ENCODE data around the gene NOS3. TPM values are rescaled to one million over a fixed set of nuclear protein-coding genes. Genes with fewer than 3 reads are reported as not detected.

NOS3 gene
- total and polyA plus RNA-seq, 2 donors (not counting 3 experiments of a cell fraction or from before 2014, with no cell fraction given) = 82.8 to 95.1 TPM

DNA sequence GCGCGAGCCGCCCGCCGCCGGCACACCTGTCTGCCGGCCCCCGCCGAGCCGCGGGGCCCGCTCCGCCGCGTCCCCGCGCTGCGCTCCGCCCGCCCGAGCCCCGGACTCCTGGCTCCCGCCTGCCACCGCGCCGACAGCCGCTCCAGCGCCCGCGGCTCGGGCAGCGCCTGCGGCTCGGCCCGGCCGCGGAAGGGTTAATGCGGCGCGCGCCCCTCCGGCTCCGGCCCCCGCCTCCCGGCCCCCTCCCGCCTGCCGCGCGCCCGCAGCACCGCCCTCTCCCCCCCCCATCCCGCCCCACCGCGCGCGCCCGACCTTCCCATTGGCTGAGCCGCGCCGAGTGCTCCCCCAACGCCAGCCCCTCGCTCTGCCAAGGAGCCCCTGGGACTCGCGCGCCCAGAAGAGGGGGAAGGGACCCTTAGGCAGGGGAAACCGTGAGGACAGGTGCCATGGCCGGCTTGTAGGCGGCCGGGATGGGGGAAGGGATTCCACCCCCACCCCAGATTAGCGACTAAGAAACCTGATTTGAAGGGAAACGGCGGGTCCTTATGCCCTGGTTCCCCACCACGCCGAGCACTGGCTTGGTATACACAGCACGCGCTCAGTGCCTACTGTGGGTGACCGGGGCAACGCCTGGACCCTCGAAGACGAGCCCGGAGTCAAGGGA, 12.6 kb upstream of the NOS3 start, which contains the start of gene KCNH2:
Gene KCNH2, minus strand, starts transcription at position 196 of the 664 bp plus-strand sequence. CDS start 408 bp downstream, outside the sequence.
- no peaks in the 10 kb centered on the region for H3K9me3 ChIP-seq (replicated peaks; ENCODE audit: control insufficient read depth, insufficient read depth, low read length)
- H3K79me2 ChIP-seq (ENCODE audit: control insufficient read depth, insufficient read depth, low read length) = no peaks in the 10 kb centered on the region
- TF ChIP-seq EZH2 (IDR thresholded peaks at IDR 0.05; ENCODE audit: borderline replicate concordance, low read depth, low read length, severe bottlenecking) = peak; percentile 95
- TF ChIP-seq POLR2AphosphoS5 (IDR thresholded peaks at IDR 0.05; ENCODE audit: insufficient read depth, low read depth, low read length) = no peak
- no peaks in the 10 kb centered on the region for H4K20me1 ChIP-seq (replicated peaks; ENCODE audit: control insufficient read depth, extremely low read depth, insufficient read depth, low read length)
- no peak within 1 kb of the TSS for H3K27ac ChIP-seq (ENCODE audit: insufficient read depth, low read depth, low read length)
- no peak for DNase-seq (ENCODE audit: low read depth, low spot score)
- H3K4me3 ChIP-seq (replicated peaks in 1 of 3; ENCODE audit: insufficient read depth in 1 of 3, low read depth in 1 of 3, low read length in 3 of 3) = no peak within 1 kb of the TSS
- FAIRE-seq = no peak
- dilution Hi-C loops (cut with MboI; ENCODE audit: extremely low pct_ligation_motif_present, low sequenced_read_pairs) (no loop called here), intact Hi-C loops (cut with micrococcal nuclease) (no loop called here)
- POLR2A ChIA-PET = no interaction called here
- H3K36me3 ChIP-seq (ENCODE audit: control insufficient read depth in 2 of 2, extremely low read depth in 1 of 2, insufficient read depth in 2 of 2, low read length in 2 of 2) = no peaks in the 10 kb centered on the region
- peaks cover 10% of the 10 kb centered on the region for H3K4me1 ChIP-seq (ENCODE audit: control insufficient read depth, extremely low read depth, insufficient read depth, low read length)
- no peaks in the 10 kb centered on the region for H3K9me1 ChIP-seq (replicated peaks; ENCODE audit: control insufficient read depth, extremely low read depth, insufficient read depth, low read length)
- no peak within 1 kb of the TSS for H3K9ac ChIP-seq (replicated peaks; ENCODE audit: extremely low read depth, insufficient read depth, low read length)
- H2AFZ ChIP-seq (ENCODE audit: low read depth, low read length) = no peak within 1 kb of the TSS
- no peak within 1 kb of the TSS for H3K4me2 ChIP-seq (ENCODE audit: insufficient read depth, low read length)
- no TSS peak for BruUV-seq (replicated peaks)
- H3K27me3 ChIP-seq (ENCODE audit: control insufficient read depth in 2 of 2, insufficient read depth in 2 of 2, low read length in 2 of 2) = peaks cover 44 to 53% of the 10 kb centered on the region in 2 experiments
- CTCF ChIA-PET = interaction anchor here (0.6 to 2.8 kb wide), 8 partner anchors 8 to 1206 kb away, joined by 3 to 19 read pairs (median 4); no protein-coding TSS in a partner anchor

DNA sequence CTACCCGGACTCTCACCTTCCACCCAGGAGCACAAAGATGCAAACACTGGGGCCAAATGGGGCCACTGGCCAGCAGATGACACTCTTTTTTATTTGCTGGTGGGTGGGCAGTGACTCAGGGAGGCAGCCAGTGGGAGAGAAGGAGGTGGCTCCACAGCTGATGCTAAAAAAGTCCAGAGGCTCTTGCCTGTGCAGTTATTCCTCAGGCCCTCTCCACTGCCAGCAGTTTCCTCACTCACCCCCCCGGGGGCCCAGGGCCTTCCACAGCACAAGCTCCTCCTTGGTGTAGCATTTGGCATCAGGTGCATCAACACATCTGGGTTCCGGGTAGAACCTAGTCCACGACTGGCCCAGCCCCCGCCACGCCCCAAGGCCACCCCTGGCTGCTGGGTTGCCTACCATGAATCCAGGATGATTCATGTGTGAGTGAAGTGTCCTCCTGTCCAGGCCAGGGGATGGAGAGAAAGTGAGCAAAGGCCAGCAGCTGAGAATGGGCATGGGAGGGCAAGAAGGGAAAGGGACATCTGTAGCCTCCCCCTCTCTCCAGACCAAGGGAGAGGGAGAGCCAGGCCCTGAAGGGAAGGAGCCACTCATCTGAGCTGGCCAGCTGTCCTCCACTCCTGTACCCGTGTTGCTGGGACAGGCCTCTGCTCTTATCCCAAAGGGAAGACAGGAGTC, 11.0 kb upstream of the NOS3 start:
- Histone ChIP-seq H3K79me2 (ENCODE audit: control insufficient read depth, insufficient read depth, low read length) (no peaks in the 10 kb centered on the region), H3K9me1 (replicated peaks; ENCODE audit: control insufficient read depth, extremely low read depth, insufficient read depth, low read length) (no peaks in the 10 kb centered on the region), H4K20me1 (replicated peaks; ENCODE audit: control insufficient read depth, extremely low read depth, insufficient read depth, low read length) (no peaks in the 10 kb centered on the region), H3K9me3 (replicated peaks; ENCODE audit: control insufficient read depth, insufficient read depth, low read length) (no peaks in the 10 kb centered on the region), H2AFZ (ENCODE audit: low read depth, low read length) (no peak overlapping the region), H3K27ac (ENCODE audit: insufficient read depth, low read depth, low read length) (no peak overlapping the region), H3K4me1 (ENCODE audit: control insufficient read depth, extremely low read depth, insufficient read depth, low read length) (peaks cover 6% of the 10 kb centered on the region), H3K27me3 (ENCODE audit: control insufficient read depth in 2 of 2, insufficient read depth in 2 of 2, low read length in 2 of 2) (peaks cover 42 to 53% of the 10 kb centered on the region in 2 experiments), H3K9ac (replicated peaks; ENCODE audit: extremely low read depth, insufficient read depth, low read length) (no peak overlapping the region), H3K4me3 (replicated peaks in 1 of 3; ENCODE audit: insufficient read depth in 1 of 3, low read depth in 1 of 3, low read length in 3 of 3) (no peak overlapping the region), H3K36me3 (ENCODE audit: control insufficient read depth in 2 of 2, extremely low read depth in 1 of 2, insufficient read depth in 2 of 2, low read length in 2 of 2) (no peaks in the 10 kb centered on the region), H3K4me2 (ENCODE audit: insufficient read depth, low read length) (no peak overlapping the region)
- intact Hi-C loops (cut with micrococcal nuclease) (loop anchor here (10.0 kb wide), 1 partner anchor 415 kb away; the partner anchor contains the start of gene GIMAP4), dilution Hi-C loops (cut with MboI; ENCODE audit: extremely low pct_ligation_motif_present, low sequenced_read_pairs) (no loop called here)
- CTCF ChIA-PET = interaction anchor here (0.7 to 2.8 kb wide), 10 partner anchors 9 to 264 kb away, joined by 3 to 19 read pairs (median 4); no protein-coding TSS in a partner anchor
- POLR2A ChIA-PET = no interaction called here
- BruUV-seq (replicated peaks) = no TSS peak
- DNase-seq (ENCODE audit: low read depth, low spot score) (no peak), FAIRE-seq (no peak)
- TF ChIP-seq JUN (IDR thresholded peaks at IDR 0.05; ENCODE audit: borderline replicate concordance, insufficient read depth, insufficient read length, low read depth) (no peak), MYC (IDR thresholded peaks at IDR 0.05; ENCODE audit: low read depth, low read length) (no peak), POLR2AphosphoS5 (IDR thresholded peaks at IDR 0.05; ENCODE audit: insufficient read depth, low read depth, low read length) (no peak)
- TF ChIP-seq, protein P1, sequence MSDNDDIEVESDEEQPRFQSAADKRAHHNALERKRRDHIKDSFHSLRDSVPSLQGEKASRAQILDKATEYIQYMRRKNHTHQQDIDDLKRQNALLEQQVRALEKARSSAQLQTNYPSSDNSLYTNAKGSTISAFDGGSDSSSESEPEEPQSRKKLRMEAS (IDR thresholded peaks at IDR 0.05; ENCODE audit: insufficient read depth, insufficient read length) = no peak
